A673 (cell line): ENCODE measurements around the gene FMNL1. TPM values are rescaled to one million over a fixed set of nuclear protein-coding genes. Genes with fewer than 3 reads are reported as not detected.

ENCODE experiments used
- BruUV-seq: library from RNA; stranded (reverse); fragments of 400-500 nt; replicated peaks from 2 replicates; lab custom pipeline; 2021; lab: Mats Ljungman, UMichigan
- CTCF ChIA-PET: fragments of 300-600 bp; sonication (Branson Sonifier 250); formaldehyde crosslinking; loops from one replicate; lab custom pipeline; 2022; ENCODE audit warnings: antibody characterized with exemption; lab: Charles Lee
- POLR2A ChIA-PET: fragments of 300-600 bp; sonication (Branson Sonifier 250); formaldehyde crosslinking; loops from one replicate; lab custom pipeline; 2022; ENCODE audit warnings: antibody characterized with exemption; ENCODE audit not compliant: low non-redundant PET; lab: Charles Lee
- DNase-seq: peaks from one replicate; pipeline ENCODE4 v3.0.0-alpha.2; 2015; ENCODE audit warnings: low spot score
- H3K27ac ChIP-seq: fragments of 200-600 bp; sonication (generic); 2 replicates; pipeline ENCODE4 v1.5.1; 2016; ENCODE audit warnings: mixed run types, low read depth, mild to moderate bottlenecking, mixed read lengths, antibody characterized with exemption, low read length; ENCODE audit not compliant: poor library complexity, severe bottlenecking
- H3K27me3 ChIP-seq: fragments of 200-600 bp; sonication (generic); replicated peaks from 2 replicates; pipeline ENCODE4 v1.6.1; 2017; ENCODE audit warnings: mixed run types, low read depth, mild to moderate bottlenecking, mixed read lengths, antibody characterized with exemption, low read length; ENCODE audit not compliant: insufficient read depth, poor library complexity
- H3K36me3 ChIP-seq: fragments of 200-600 bp; sonication (generic); 2 replicates; pipeline ENCODE4 v1.6.1; 2016; ENCODE audit warnings: mixed run types, mild to moderate bottlenecking, mixed read lengths, antibody characterized with exemption, low read length; ENCODE audit not compliant: insufficient read depth, poor library complexity, severe bottlenecking
- H3K4me1 ChIP-seq: fragments of 200-600 bp; sonication (generic); 2 replicates; pipeline ENCODE4 v1.6.1; 2017; ENCODE audit warnings: mixed run types, mild to moderate bottlenecking, mixed read lengths, antibody characterized with exemption, low read length; ENCODE audit not compliant: insufficient read depth, poor library complexity, severe bottlenecking
- H3K4me3 ChIP-seq: fragments of 200-600 bp; sonication (generic); 2 replicates; pipeline ENCODE4 v1.5.1; 2016; ENCODE audit warnings: low read depth, mixed run types, mild to moderate bottlenecking, mixed read lengths, low read length; ENCODE audit not compliant: poor library complexity, severe bottlenecking
- H3K9me3 ChIP-seq: fragments of 200-600 bp; sonication (generic); 2 replicates; pipeline ENCODE4 v1.6.1; 2016; ENCODE audit warnings: mixed run types, low read depth, mild to moderate bottlenecking, mixed read lengths, antibody characterized with exemption, low read length; ENCODE audit not compliant: poor library complexity, severe bottlenecking
- CTCF ChIP-seq: fragments of 300-800, 200-600 bp; sonication (generic); conservative IDR thresholded peaks from 2 replicates; pipeline ENCODE4 v1.5.1; 2017; ENCODE audit warnings: low read depth, mild to moderate bottlenecking, antibody characterized with exemption, low read length, moderate library complexity, mixed read lengths
- EZH2 ChIP-seq: fragments of 200-600 bp; sonication (generic); IDR thresholded peaks from 2 replicates; pipeline ENCODE4 v1.6.1; 2017; ENCODE audit warnings: borderline replicate concordance, low read depth, mild to moderate bottlenecking, mixed read lengths, antibody characterized with exemption, low read length; ENCODE audit not compliant: poor library complexity, severe bottlenecking
- intact Hi-C: fragments of 100-400 bp; cut with micrococcal nuclease; formaldehyde crosslinking; loops from one replicate; pipeline ENCODE4 v1.10.0; 2022; ENCODE audit not compliant: unreplicated experiment
- total RNA-seq: library from RNA; stranded (reverse); gene quantifications from 2 replicates; pipeline ENCODE4 v1.2.3, GENCODE V29; 2021

FMNL1 gene
- total RNA-seq, 1 experiment from 2014 or later, result 1.0 TPM

- ChIA-PET POLR2A (no interaction called here), CTCF (no interaction called here)
- no peak overlapping the region for H3K4me3 ChIP-seq
- H3K4me1 ChIP-seq, result no peaks in the 10 kb centered on the region
- intact Hi-C loops, result no loop called here
- DNase-seq, result no peak
- H3K9me3 ChIP-seq, result no peaks in the 10 kb centered on the region
- H3K27ac ChIP-seq, result no peak overlapping the region
- TF ChIP-seq EZH2, result no peak
- TF ChIP-seq CTCF, result no peak
- BruUV-seq, result no TSS peak
- no peaks in the 10 kb centered on the region for H3K27me3 ChIP-seq
- no peaks in the 10 kb centered on the region for H3K36me3 ChIP-seq
Observed at GRCh38 chr17:45244725-45245656, 23.3 kb downstream of the FMNL1 start.

GRCh38 chr17:45246338-45246737 lies 24.7 kb downstream of the FMNL1 start:
- TF ChIP-seq EZH2 (no peak), CTCF (no peak)
- intact Hi-C loops, result no loop called here
- POLR2A ChIA-PET, result no interaction called here
- Histone ChIP-seq H3K4me3 (peak overlapping the region; percentile 53), H3K27me3 (no peaks in the 10 kb centered on the region), H3K9me3 (no peaks in the 10 kb centered on the region), H3K27ac (no peak overlapping the region), H3K4me1 (no peaks in the 10 kb centered on the region), H3K36me3 (no peaks in the 10 kb centered on the region)
- BruUV-seq, result no TSS peak
- CTCF ChIA-PET, result no interaction called here
- no peak for DNase-seq

- CTCF ChIA-PET, result no interaction called here
Observed at GRCh38 chr17:45246861-45247428, 25.3 kb downstream of the FMNL1 start.

More at GRCh38 chr17:45246861-45247428, 25.3 kb downstream of the FMNL1 start:
- BruUV-seq, result no TSS peak
- POLR2A ChIA-PET, result no interaction called here
- intact Hi-C loops, result no loop called here
- peak; percentile 53 for TF ChIP-seq CTCF
- TF ChIP-seq EZH2, result no peak
- H3K9me3 ChIP-seq, result no peaks in the 10 kb centered on the region
- peak; percentile 58 for DNase-seq
- no peaks in the 10 kb centered on the region for H3K36me3 ChIP-seq
- peak overlapping the region; percentile 53 for H3K4me3 ChIP-seq
- H3K4me1 ChIP-seq, result no peaks in the 10 kb centered on the region
- peak overlapping the region; percentile 37 for H3K27ac ChIP-seq
- H3K27me3 ChIP-seq, result no peaks in the 10 kb centered on the region
